Heart left ventricle (tissue), 16 donors: ENCODE results near the gene CETP. TPM values are rescaled to one million over a fixed set of nuclear protein-coding genes. Genes with fewer than 3 reads are reported as not detected.

Experiments
- ATAC-seq, 4 donors: fragments of 200-7000 bp; cut with Tn5 transposase; one replicate each; pipeline ENCODE4 v1.9.1; 2020 to 2022; ENCODE audit warnings: moderate library complexity in 4 of 4, mild to moderate bottlenecking in 3 of 4, moderate number of reproducible peaks in 1 of 4
- DNase-seq, 5 donors: peaks; one replicate each; pipeline ENCODE4 v3.0.0-alpha.2; 2020
- H3K27ac ChIP-seq, 12 donors: fragments of 200-600 bp; sonication (generic) in 4 of 12; one replicate each; pipeline versions ENCODE4 v1.5.0 to v1.8.0; 2016 to 2022; ENCODE audit warnings: mild to moderate bottlenecking in 2 of 12
- H3K27me3 ChIP-seq, 9 donors: fragments of 200-600 bp; sonication (generic) in 2 of 9; one replicate each; pipeline versions ENCODE4 v1.5.1 to v1.8.0; 2016 to 2022; ENCODE audit warnings: mild to moderate bottlenecking in 3 of 9
- H3K36me3 ChIP-seq, 9 donors: fragments of 200-600 bp; sonication (generic) in 2 of 9; one replicate each; pipeline versions ENCODE4 v1.5.0 to v1.8.0; 2018 to 2022; ENCODE audit warnings: mild to moderate bottlenecking in 2 of 9
- H3K4me1 ChIP-seq, 12 donors: fragments of 200-600 bp; sonication (generic) in 4 of 12; one replicate each; pipeline versions ENCODE4 v1.5.0 to v1.8.0; 2016 to 2022; ENCODE audit warnings: mild to moderate bottlenecking in 3 of 12
- H3K4me3 ChIP-seq, 12 donors: fragments of 200-600 bp; sonication (generic) in 4 of 12; one replicate each; pipeline versions ENCODE4 v1.5.0 to v1.8.0; 2017 to 2022; ENCODE audit warnings: mild to moderate bottlenecking in 9 of 12, moderate library complexity in 4 of 12
- H3K9me3 ChIP-seq, 12 donors: fragments of 200-600 bp; sonication (generic) in 4 of 12; one replicate each; pipeline versions ENCODE4 v1.5.0 to v1.8.0; 2016 to 2022; ENCODE audit warnings: mild to moderate bottlenecking in 1 of 12
- POLR2A ChIP-seq, 2 donors: fragments of 450-650 bp; IDR thresholded peaks; one replicate each; pipeline ENCODE4 v1.6.1; 2017; ENCODE audit warnings: antibody characterized with exemption in 2 of 2, mild to moderate bottlenecking in 2 of 2, moderate library complexity in 2 of 2
- WGBS, 4 donors: extraction: QIAGEN DNeasy Blood & Tissue Kit in 2 of 4; methylation state at CpG; one replicate each; pipeline versions ENCODE4 v1.1.5 to v1.1.7; 2013 to 2018; 5-methylcytosine and 5-hydroxymethylcytosine counted together
- intact Hi-C, 10 donors: fragments of 100-400 bp; cut with DNase I; formaldehyde crosslinking; loops; one replicate each; pipeline versions ENCODE4 v1.11.1 to v1.14.2; 2022
- polyA plus RNA-seq, 2 donors: library from polyadenylated mRNA; stranded (reverse); fragments of 200-250 nt; gene quantifications; one replicate each; pipeline ENCODE4 v1.2.3, GENCODE V29; 2013
- total RNA-seq, 9 donors: library from RNA; depleted of rRNA in 2 of 9; stranded (reverse); fragments of >200 nt in 2 of 9; fragmentation: NEBNext Ultra II Directional in 3 of 9; extraction: Animal tissue kit (Norgen Biotek cat#: 25700) in 3 of 9; gene quantifications; one replicate each; pipeline versions ENCODE4 v1.1.0 to v1.2.4, GENCODE V29; 2016 to 2023
- TF ChIP-seq, protein P1 (sequence below), 12 donors: fragments of 200-600 bp; sonication (generic) in 4 of 12; IDR thresholded peaks; one replicate each; pipeline versions ENCODE4 v1.5.0 to v1.8.0; 2018 to 2022; ENCODE audit warnings: antibody characterized with exemption in 12 of 12, mild to moderate bottlenecking in 5 of 12
- donor health status: ischemic (EF 13 %, LVEDD 7.1; RV severe dilation, severe dysfunction).
- donor health status: healthy with polysubstance abuse.
- donor health status: DM: no; HTN: yes; CAD: no.
- donor health status: DM: no; HTN: no; CAD: no.
- donor health status: ischemic (EF 25% LVEDD 6.9; RV normal size, moderate dysfunction).
- donor health status: ischemic (EF 25% LVEDD 5.7; RV mildly dilated, moderate dysfunction).
- donor health status: healthy.
- donor health status: DM: yes; HTN: yes; CAD: no.
- donor health status: ischemic (EF 35%, LVEDD 5.7; RV mildly dilated, moderate dysfunction).
- donor health status: nonischemic (EF 11% LVEDD 7.7; RV severe dilation, severe dysfunction).
- donor health status: DM: yes; HTN: yes; CAD: no.
- donor health status: PGD.
- donor health status: ischemic (EF 29% LVEDD 5.4; RV normal size, mild dysfunction).
- donor health status: nonischemic (EF 23%, LVEDD 6.1; RV moderate dilation, normal function).

CETP gene
- total and polyA plus RNA-seq, 11 donors = 0.23 to 3.1 (median 0.31) TPM; not detected in 3

DNA sequence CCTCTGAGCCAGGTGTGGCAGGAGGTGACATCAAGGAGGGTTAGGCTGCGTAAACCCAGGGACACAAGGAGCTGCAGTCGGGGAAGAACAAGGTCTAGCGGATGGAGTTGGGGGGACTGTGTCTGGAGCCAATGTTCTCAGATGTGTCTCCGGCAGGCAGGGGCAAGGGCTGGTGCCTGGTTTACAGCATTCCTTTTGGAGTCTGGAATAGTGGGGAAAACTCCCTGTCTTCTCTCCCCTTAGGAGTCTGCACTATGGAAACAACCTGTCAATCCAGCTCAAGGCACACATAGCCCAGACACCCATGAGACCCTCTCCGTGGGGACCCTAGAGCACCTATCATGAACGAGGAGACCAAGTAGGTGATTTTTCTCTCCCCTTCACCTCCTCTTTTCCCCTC, 55.1 kb downstream of the CETP start:
- peaks cover 0 to 5% (median 0%) of the 10 kb centered on the region in 12 donors for H3K9me3 ChIP-seq
- peak overlapping the region in 2 of 12 donors; percentile 13 to 37 for H3K27ac ChIP-seq
- H3K4me1 ChIP-seq = peaks cover 0 to 44% (median 6%) of the 10 kb centered on the region in 12 donors
- DNase-seq = no peak
- intact Hi-C loops = loop anchor here in 1 of 10 donors (2.0 kb wide), 1 partner anchor 52 kb away; no protein-coding TSS in a partner anchor
- H3K4me3 ChIP-seq = no peak overlapping the region
- peaks cover 0 to 58% (median 34%) of the 10 kb centered on the region in 9 donors for H3K36me3 ChIP-seq
- 87 to 95% (median 90%) methylated on average over 6 of the region's 6 CpGs for WGBS, 4 donors
- no peaks in the 10 kb centered on the region for H3K27me3 ChIP-seq
- TF ChIP-seq, protein P1, sequence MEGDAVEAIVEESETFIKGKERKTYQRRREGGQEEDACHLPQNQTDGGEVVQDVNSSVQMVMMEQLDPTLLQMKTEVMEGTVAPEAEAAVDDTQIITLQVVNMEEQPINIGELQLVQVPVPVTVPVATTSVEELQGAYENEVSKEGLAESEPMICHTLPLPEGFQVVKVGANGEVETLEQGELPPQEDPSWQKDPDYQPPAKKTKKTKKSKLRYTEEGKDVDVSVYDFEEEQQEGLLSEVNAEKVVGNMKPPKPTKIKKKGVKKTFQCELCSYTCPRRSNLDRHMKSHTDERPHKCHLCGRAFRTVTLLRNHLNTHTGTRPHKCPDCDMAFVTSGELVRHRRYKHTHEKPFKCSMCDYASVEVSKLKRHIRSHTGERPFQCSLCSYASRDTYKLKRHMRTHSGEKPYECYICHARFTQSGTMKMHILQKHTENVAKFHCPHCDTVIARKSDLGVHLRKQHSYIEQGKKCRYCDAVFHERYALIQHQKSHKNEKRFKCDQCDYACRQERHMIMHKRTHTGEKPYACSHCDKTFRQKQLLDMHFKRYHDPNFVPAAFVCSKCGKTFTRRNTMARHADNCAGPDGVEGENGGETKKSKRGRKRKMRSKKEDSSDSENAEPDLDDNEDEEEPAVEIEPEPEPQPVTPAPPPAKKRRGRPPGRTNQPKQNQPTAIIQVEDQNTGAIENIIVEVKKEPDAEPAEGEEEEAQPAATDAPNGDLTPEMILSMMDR (IDR thresholded peaks at IDR 0.05) = no peak
- no peak for TF ChIP-seq POLR2A (IDR thresholded peaks at IDR 0.05)
- ATAC-seq = no peak

DNA sequence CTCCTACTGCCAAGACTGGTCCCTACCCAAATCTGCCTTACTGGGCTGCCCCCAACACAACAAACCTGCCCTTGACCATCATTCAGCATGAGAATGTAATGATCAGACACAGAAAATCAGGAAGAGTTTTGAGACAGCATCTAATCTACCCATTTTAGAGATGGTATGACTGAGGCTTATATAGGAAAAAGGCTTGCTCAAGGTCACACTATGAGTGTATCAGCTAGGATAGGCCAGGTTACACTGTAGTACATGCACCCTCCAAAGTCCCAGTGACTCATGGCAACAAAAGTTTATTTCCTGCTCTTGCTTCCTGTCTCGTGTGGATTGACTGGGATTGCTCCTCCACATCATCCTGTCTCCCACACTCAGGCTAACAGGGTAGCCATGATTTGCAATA, 55.5 kb downstream of the CETP start:
- Histone ChIP-seq H3K27ac (peak overlapping the region in 2 of 12 donors; percentile 13 to 37), H3K4me1 (peaks cover 0 to 42% (median 6%) of the 10 kb centered on the region in 12 donors), H3K27me3 (no peaks in the 10 kb centered on the region), H3K4me3 (no peak overlapping the region), H3K9me3 (peaks cover 0 to 5% (median 0%) of the 10 kb centered on the region in 12 donors), H3K36me3 (peaks cover 0 to 62% (median 37%) of the 10 kb centered on the region in 9 donors)
- ATAC-seq (peak in 3 of 4 donors; percentile 25 to 65 (median 31)), DNase-seq (no peak)
- intact Hi-C loops = loop anchor here in 1 of 10 donors (2.0 kb wide), 1 partner anchor 52 kb away; no protein-coding TSS in a partner anchor
- TF ChIP-seq POLR2A (IDR thresholded peaks at IDR 0.05) = no peak
- TF ChIP-seq, protein P1 (IDR thresholded peaks at IDR 0.05) = no peak
- WGBS, 4 donors = 53 to 67% (median 60%) methylated on average over 1 of the region's 1 CpG

DNA sequence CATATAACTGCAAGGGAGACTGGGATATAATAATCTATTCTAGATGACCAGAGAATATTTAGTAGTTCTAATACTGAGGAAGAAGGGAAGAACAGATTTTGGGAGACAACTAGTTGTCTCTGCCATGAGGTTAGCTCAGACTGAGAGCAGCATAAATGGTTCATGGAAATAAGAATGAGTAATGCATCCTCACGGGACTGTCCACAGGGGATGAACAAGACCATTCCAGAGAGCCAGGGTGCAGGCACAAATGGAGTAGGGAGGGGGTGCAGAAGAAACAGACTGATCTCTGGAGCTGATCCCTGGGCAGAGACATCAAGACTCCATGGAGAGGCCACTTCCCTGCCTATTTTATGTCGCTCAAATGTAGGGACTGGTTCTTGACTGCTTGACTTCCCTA, 58.0 kb downstream of the CETP start:
- intact Hi-C loops = loop anchor here in 1 of 10 donors (5.0 kb wide), 1 partner anchor 52 kb away; no protein-coding TSS in a partner anchor
- Histone ChIP-seq H3K4me1 (peaks cover 0 to 41% (median 5%) of the 10 kb centered on the region in 12 donors), H3K36me3 (peaks cover 0 to 87% (median 37%) of the 10 kb centered on the region in 9 donors), H3K9me3 (peaks cover 0 to 3% (median 0%) of the 10 kb centered on the region in 12 donors), H3K4me3 (no peak overlapping the region), H3K27me3 (no peaks in the 10 kb centered on the region), H3K27ac (no peak overlapping the region)
- no peak for TF ChIP-seq POLR2A (IDR thresholded peaks at IDR 0.05)
- TF ChIP-seq, protein P1 (IDR thresholded peaks at IDR 0.05) = no peak
- DNase-seq (no peak), ATAC-seq (no peak)
- 82 to 89% (median 87%) methylated on average over 1 to 2 of the region's 2 CpGs for WGBS, 4 donors

DNA sequence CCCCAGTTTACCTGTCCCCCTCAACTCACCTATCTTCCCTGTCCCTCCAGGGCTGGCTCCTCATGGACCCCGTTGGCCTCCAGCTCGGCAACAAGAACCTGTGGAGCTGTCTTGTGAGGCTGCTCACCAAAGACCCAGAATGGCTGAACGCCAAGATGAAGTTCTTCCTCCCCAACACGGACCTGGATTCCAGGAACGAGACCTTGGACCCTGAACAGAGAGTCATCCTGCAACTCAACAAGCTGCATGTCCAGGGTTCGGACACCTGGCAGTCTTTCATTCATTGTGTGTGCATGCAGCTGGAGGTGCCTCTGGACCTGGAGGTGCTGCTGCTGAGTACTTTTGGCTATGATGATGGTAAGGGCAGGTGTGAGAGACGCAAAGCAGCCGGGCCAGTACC, 58.9 kb downstream of the CETP start:
- intact Hi-C loops = loop anchor here in 1 of 10 donors (5.0 kb wide), 1 partner anchor 53 kb away; no protein-coding TSS in a partner anchor
- no peaks in the 10 kb centered on the region for H3K27me3 ChIP-seq
- DNase-seq = no peak
- H3K36me3 ChIP-seq = peaks cover 0 to 96% (median 37%) of the 10 kb centered on the region in 9 donors
- WGBS, 4 donors = 88 to 91% (median 90%) methylated on average over 8 of the region's 8 CpGs
- peaks cover 0 to 37% (median 0%) of the 10 kb centered on the region in 12 donors for H3K4me1 ChIP-seq
- peaks cover 0 to 3% (median 0%) of the 10 kb centered on the region in 12 donors for H3K9me3 ChIP-seq
- no peak overlapping the region for H3K4me3 ChIP-seq
- TF ChIP-seq POLR2A (IDR thresholded peaks at IDR 0.05) = no peak
- TF ChIP-seq, protein P1 (IDR thresholded peaks at IDR 0.05) = no peak
- no peak overlapping the region for H3K27ac ChIP-seq
- ATAC-seq = no peak
